GM21367 (cell line): ENCODE data around the gene HES5.

ENCODE experiments used
- ATAC-seq: cut with Tn5 transposase; IDR thresholded peaks from one replicate; pipeline ENCODE4 v1.9.1; 2021; ENCODE audit not compliant: unreplicated experiment

Gene HES5

GRCh38 chr1:2533365-2533764, 3.3 kb upstream of the HES5 start:
- ATAC-seq, result no peak

- no peak for ATAC-seq
Observed at GRCh38 chr1:2532485-2533160, 2.6 kb upstream of the HES5 start.

- ATAC-seq, result no peak
Observed at GRCh38 chr1:2530513-2531361, 674 bp upstream of the HES5 start.

- ATAC-seq, result no peak
Observed at GRCh38 chr1:2528966-2529783, 888 bp downstream of the HES5 start.

- ATAC-seq, result no peak
Observed at GRCh38 chr1:2528611-2528965, 1.5 kb downstream of the HES5 start.

- no peak for ATAC-seq
Observed at GRCh38 chr1:2528016-2528415, 2.0 kb downstream of the HES5 start.

GRCh38 chr1:2527556-2527860, 2.6 kb downstream of the HES5 start:
- no peak for ATAC-seq

- ATAC-seq, result peak; percentile 6
Observed at GRCh38 chr1:2526824-2527555, 3.1 kb downstream of the HES5 start.

- peak; percentile 77 for ATAC-seq
Observed at GRCh38 chr1:2525920-2526823, 3.9 kb downstream of the HES5 start, which contains the start of gene PANK4. Gene PANK4 (minus strand): TSS chr1:2526596. CDS start chr1:2526587, 9 bp downstream.

GRCh38 chr1:2525572-2525919, 4.5 kb downstream of the HES5 start:
- ATAC-seq, result no peak

- ATAC-seq, result no peak
Observed at GRCh38 chr1:2523891-2524609, 6.0 kb downstream of the HES5 start.

- no peak for ATAC-seq
Observed at GRCh38 chr1:2523191-2523890, 6.7 kb downstream of the HES5 start.

GRCh38 chr1:2522230-2522629, 7.8 kb downstream of the HES5 start:
- ATAC-seq, result no peak

GRCh38 chr1:2520806-2521205, 9.3 kb downstream of the HES5 start:
- no peak for ATAC-seq

GRCh38 chr1:2520206-2520605, 9.9 kb downstream of the HES5 start:
- no peak for ATAC-seq

GRCh38 chr1:2519729-2520128, 10.3 kb downstream of the HES5 start:
- no peak for ATAC-seq

- no peak for ATAC-seq
Observed at GRCh38 chr1:2519029-2519685, 10.9 kb downstream of the HES5 start.

- no peak for ATAC-seq
Observed at GRCh38 chr1:2518528-2518927, 11.5 kb downstream of the HES5 start.
